ENCODE data around the gene PPP2R5C. TPM values are rescaled to one million over a fixed set of nuclear protein-coding genes. Genes with fewer than 3 reads are reported as not detected.

PPP2R5C gene
- total and polyA plus RNA-seq, 9 of the 15 experiments (the other 6 are each of a cell fraction or from before 2014, with no cell fraction given), result 284 to 617 (median 395) TPM

GRCh38 chr14:101965181-101965544 is 203.7 kb downstream of the PPP2R5C start (continued):
- TF ChIP-seq, protein P1, sequence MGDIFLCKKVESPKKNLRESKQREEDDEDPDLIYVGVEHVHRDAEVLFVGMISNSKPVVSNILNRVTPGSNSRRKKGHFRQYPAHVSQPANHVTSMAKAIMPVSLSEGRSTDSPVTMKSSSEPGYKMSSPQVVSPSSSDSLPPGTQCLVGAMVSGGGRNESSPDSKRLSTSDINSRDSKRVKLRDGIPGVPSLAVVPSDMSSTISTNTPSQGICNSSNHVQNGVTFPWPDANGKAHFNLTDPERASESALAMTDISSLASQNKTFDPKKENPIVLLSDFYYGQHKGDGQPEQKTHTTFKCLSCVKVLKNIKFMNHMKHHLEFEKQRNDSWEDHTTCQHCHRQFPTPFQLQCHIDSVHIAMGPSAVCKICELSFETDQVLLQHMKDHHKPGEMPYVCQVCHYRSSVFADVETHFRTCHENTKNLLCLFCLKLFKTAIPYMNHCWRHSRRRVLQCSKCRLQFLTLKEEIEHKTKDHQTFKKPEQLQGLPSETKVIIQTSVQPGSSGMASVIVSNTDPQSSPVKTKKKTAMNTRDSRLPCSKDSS (IDR thresholded peaks at IDR 0.05; ENCODE audit: low read depth, partially characterized antibody), result no peak
- TF ChIP-seq, protein P2, sequence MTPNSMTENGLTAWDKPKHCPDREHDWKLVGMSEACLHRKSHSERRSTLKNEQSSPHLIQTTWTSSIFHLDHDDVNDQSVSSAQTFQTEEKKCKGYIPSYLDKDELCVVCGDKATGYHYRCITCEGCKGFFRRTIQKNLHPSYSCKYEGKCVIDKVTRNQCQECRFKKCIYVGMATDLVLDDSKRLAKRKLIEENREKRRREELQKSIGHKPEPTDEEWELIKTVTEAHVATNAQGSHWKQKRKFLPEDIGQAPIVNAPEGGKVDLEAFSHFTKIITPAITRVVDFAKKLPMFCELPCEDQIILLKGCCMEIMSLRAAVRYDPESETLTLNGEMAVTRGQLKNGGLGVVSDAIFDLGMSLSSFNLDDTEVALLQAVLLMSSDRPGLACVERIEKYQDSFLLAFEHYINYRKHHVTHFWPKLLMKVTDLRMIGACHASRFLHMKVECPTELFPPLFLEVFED (CRISPR knock-in tag; conservative IDR thresholded peaks at IDR 0.05), result no peak
- TF ChIP-seq, protein P3, sequence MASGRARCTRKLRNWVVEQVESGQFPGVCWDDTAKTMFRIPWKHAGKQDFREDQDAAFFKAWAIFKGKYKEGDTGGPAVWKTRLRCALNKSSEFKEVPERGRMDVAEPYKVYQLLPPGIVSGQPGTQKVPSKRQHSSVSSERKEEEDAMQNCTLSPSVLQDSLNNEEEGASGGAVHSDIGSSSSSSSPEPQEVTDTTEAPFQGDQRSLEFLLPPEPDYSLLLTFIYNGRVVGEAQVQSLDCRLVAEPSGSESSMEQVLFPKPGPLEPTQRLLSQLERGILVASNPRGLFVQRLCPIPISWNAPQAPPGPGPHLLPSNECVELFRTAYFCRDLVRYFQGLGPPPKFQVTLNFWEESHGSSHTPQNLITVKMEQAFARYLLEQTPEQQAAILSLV (tag; IDR thresholded peaks at IDR 0.05), result no peak
- TF ChIP-seq NR2C1 (IDR thresholded peaks at IDR 0.05) (no peak), NR2C1 (tag; IDR thresholded peaks at IDR 0.05) (no peak), PTRF (tag; IDR thresholded peaks at IDR 0.05) (no peak), COPS2 (conservative IDR thresholded peaks at IDR 0.05) (no peak), KLF1 (tag; IDR thresholded peaks at IDR 0.05) (no peak), CREBBP (IDR thresholded peaks at IDR 0.05; ENCODE audit: low read depth, low read length) (no peak)
